SH-SY5Y (cell line): ENCODE results near the gene TREH.

Experiments
- GATA2 ChIP-seq: IDR thresholded peaks from 2 replicates; pipeline ENCODE4 v1.6.1; 2011; ENCODE audit warnings: mild to moderate bottlenecking, low read depth, low read length
- GATA3 ChIP-seq: IDR thresholded peaks from 2 replicates; pipeline ENCODE4 v1.6.1; 2011; ENCODE audit warnings: low read depth, mild to moderate bottlenecking, low read length, moderate library complexity

Gene TREH

DNA sequence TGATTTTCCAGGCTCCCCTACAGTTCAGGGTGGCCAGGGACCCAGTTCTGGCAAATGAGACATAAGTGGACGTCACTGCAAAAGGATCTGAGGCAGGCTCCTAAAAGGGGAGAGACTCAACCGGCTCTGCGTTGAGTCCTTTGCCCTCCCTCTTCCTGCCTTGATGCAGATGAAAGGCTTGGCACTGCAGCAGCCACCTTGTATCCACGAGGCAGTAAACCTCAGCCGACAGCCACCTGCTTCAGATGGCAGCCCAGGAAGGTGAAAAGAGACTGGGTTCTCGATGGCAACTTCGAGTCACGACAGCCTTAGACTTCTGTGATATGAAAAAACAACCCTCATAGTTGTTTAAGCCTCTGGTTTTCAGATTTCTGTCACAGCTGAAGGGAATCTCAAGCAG, 14.7 kb upstream of the TREH start:
- no peak for TF ChIP-seq GATA3
- TF ChIP-seq GATA2, result no peak

GRCh38 chr11:118691926-118692830, 12.7 kb upstream of the TREH start:
- TF ChIP-seq GATA3 (no peak), GATA2 (no peak)

DNA sequence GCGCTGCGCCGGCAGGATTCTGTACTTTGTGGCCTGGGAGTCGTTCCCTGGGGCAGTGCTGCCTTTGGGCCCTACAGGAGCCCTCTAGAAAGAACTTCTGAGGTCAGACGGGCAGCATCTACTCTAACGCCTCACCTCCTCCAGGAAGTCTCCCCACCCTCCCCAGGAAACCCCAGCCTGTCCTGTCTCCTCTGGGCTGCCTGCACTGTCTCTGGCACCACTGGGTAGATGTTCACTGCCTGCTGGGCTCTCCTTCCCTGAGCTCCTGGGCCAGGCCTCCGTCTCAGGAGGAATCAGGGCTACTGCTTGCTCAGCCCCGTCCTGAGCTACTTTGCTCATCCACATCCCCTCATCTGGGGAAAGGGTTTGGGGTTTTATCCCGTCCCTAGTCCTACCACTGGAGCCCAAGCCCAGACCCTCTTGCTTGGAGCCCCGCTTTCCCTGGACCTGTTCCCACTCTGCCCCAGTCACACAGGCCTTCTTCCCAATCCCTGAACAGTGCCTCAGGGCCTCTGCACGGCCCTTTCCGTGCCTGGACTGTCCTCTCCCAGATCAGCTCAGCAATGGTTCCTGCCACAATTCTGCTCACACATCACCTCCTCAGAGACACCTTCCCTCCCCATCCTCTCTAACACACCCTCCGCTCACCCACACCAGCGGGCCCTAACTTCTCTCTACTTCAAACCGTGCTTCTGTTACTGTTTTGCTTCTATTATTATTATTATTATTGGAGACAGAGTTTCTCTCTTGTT, 11.3 kb upstream of the TREH start:
- TF ChIP-seq GATA2 (no peak), GATA3 (no peak)

- TF ChIP-seq GATA3 (no peak), GATA2 (peak; percentile 69)
Measured at GRCh38 chr11:118689852-118690552, 10.6 kb upstream of the TREH start.

GRCh38 chr11:118689503-118689851, 10.0 kb upstream of the TREH start:
- TF ChIP-seq GATA2, result no peak
- TF ChIP-seq GATA3, result no peak

DNA sequence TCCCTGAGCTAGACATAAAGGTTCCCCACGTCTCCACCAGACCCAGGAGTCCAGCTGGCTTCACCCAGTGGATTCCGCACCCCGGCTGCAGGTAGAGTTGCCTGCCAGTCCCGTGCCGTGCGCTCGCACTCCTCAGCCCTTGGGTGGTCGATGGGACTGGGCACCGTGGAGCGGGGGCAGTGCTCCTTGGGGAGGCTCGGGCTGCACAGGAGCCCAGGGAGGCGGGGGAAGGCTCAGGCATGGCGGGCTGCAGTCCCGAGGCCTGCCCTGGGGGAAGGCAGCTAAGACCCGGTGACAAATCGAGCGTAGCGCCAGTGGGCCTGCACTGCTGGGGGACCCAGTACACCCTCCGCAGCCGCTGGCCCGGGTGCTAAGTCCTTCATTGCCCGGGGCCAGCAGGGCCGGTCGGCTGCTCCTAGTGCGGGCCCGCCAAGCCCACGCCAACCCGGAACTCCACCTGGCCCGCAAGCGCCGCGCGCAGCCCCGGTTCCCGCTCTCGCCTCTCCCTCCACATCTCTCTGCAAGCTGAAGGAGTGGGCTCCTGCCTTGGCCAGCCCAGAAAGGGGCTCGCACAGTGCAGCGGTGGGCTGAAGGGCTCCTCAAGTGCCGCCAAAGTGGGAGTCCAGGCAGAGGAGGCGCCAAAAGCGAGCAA, 9.5 kb upstream of the TREH start:
- TF ChIP-seq GATA2 (no peak), GATA3 (no peak)

GRCh38 chr11:118687906-118688305, 8.5 kb upstream of the TREH start:
- no peak for TF ChIP-seq GATA3
- TF ChIP-seq GATA2, result no peak

GRCh38 chr11:118684187-118684586, 4.7 kb upstream of the TREH start:
- TF ChIP-seq GATA3 (no peak), GATA2 (no peak)

- TF ChIP-seq GATA3, result no peak
- no peak for TF ChIP-seq GATA2
Measured at GRCh38 chr11:118682372-118682771, 2.9 kb upstream of the TREH start.

GRCh38 chr11:118677977-118678376, 1.5 kb downstream of the TREH start:
- no peak for TF ChIP-seq GATA2
- TF ChIP-seq GATA3, result no peak

GRCh38 chr11:118674082-118674435, 5.4 kb downstream of the TREH start:
- TF ChIP-seq GATA3 (no peak), GATA2 (no peak)

DNA sequence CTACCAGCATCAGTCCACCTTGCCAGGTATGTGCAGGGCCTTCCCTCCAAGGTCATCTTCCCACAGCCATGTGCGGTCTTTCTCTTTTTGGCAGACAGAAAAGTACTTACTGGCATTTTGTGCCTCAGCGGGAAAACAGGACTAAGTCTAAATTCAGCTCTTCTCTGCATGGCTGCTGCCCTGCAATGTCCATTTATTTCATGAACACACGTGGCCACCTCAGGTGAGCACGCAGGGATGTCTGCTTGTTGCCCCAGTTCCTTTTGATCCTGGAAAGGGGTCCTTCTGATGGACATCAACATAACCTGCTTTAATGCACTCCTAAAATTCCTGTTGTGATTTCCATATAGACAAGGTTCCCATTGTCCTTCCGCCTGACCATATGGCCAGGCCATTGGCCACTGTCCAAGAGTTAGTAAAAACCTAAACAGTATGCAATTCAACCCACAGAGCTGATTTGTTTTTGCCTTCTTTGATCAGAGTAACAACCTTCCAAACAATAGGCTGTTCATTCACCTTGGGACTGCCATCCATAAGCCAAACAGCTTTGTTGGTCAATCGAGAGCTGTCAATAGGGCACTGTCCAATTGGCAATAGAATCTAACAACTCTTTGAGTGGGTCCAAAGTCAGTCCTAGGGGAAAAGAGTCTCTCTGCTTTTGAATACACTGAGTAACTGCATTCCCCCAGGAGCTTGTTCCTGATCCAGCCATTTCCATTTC, 5.9 kb downstream of the TREH start:
- no peak for TF ChIP-seq GATA2
- no peak for TF ChIP-seq GATA3

DNA sequence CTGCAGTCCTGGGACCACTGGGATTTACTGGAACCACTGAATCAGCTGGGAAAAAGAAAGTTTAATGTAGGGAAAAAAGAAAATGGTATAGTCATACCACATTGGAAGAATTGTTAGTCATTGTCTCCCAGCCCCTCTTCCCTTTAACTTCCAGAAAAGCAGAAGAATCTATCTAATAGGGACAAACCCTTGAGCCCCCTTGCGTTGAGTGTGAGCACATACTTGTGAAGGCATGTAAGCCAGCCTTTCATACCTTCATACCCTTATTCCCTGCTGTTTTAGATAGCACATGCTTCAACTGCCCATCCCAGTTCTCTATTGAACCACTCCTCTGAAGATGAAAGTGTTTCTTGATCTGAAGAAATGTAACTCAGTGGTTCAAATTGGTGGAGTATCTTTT, 6.6 kb downstream of the TREH start:
- no peak for TF ChIP-seq GATA2
- no peak for TF ChIP-seq GATA3

DNA sequence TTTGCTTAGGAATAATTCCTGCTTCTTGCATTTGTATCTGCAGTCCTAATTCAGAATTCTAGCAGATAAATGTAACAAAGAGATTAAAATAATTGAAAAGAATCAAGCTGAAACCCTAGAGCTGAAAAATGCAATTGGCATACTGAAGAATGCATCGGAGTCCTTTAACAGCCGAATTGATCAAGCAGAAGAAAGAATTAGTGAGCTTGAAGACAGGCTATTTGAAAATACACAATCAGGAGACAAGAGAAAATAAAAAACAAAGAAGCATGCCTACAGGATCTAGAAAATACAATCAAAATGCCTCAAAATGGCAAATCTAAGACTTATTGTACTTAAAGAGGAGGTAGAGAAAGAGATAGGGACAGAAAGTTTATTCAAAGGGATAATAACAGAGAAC, 8.2 kb downstream of the TREH start:
- TF ChIP-seq GATA2 (no peak), GATA3 (no peak)
